HG03342 (cell line): ENCODE data around the gene MTA1.

Experiments
- ATAC-seq: cut with Tn5 transposase; IDR thresholded peaks from one replicate; pipeline ENCODE4 v1.9.1; 2021; ENCODE audit warnings: mild to moderate bottlenecking, moderate library complexity; ENCODE audit not compliant: unreplicated experiment

Gene MTA1

GRCh38 chr14:105474483-105475268 is 55.0 kb downstream of the MTA1 start, which contains the start of gene CRIP2:
Gene CRIP2 (plus strand): TSS chr14:105474821. CDS start chr14:105474863, 42 bp downstream.
- ATAC-seq, result no peak

- ATAC-seq, result no peak
These were observed 55.9 kb downstream of the MTA1 start for GRCh38 chr14:105475269-105476096.

- no peak for ATAC-seq
These were observed 56.6 kb downstream of the MTA1 start for GRCh38 chr14:105476097-105476830.

GRCh38 chr14:105476831-105477659 is 57.4 kb downstream of the MTA1 start:
- no peak for ATAC-seq

GRCh38 chr14:105477660-105478397 is 58.2 kb downstream of the MTA1 start:
- ATAC-seq, result no peak

- no peak for ATAC-seq
These were observed 59.0 kb downstream of the MTA1 start for GRCh38 chr14:105478398-105479251.

GRCh38 chr14:105479431-105480158 is 60.0 kb downstream of the MTA1 start:
- no peak for ATAC-seq

- ATAC-seq, result no peak
These were observed 60.6 kb downstream of the MTA1 start for GRCh38 chr14:105480199-105480746.

- peak; percentile 46 for ATAC-seq
These were observed 61.5 kb downstream of the MTA1 start for GRCh38 chr14:105480807-105481801.

- peak; percentile 56 for ATAC-seq
These were observed 62.3 kb downstream of the MTA1 start for GRCh38 chr14:105481886-105482457.

- ATAC-seq, result no peak
These were observed 63.0 kb downstream of the MTA1 start for GRCh38 chr14:105482486-105483110.

GRCh38 chr14:105483300-105484068 is 63.9 kb downstream of the MTA1 start:
- no peak for ATAC-seq

GRCh38 chr14:105484069-105484996 is 64.7 kb downstream of the MTA1 start:
- ATAC-seq, result no peak

- ATAC-seq, result no peak
These were observed 65.4 kb downstream of the MTA1 start for GRCh38 chr14:105484997-105485393.
